Caco-2 (cell line): ENCODE data around the gene RAX. TPM values are rescaled to one million over a fixed set of nuclear protein-coding genes. Genes with fewer than 3 reads are reported as not detected.

Experiments used
- BruUV-seq: library from RNA; stranded (reverse); fragments of 400-500 nt; replicated peaks from 2 replicates; lab custom pipeline; 2021; lab: Mats Ljungman, UMichigan
- CTCF ChIA-PET: fragments of 300-600 bp; sonication (Branson Sonifier 250); formaldehyde crosslinking; loops from one replicate; lab custom pipeline; 2022; ENCODE audit warnings: antibody characterized with exemption; lab: Charles Lee
- POLR2A ChIA-PET: fragments of 300-600 bp; sonication (Branson Sonifier 250); formaldehyde crosslinking; loops from one replicate; lab custom pipeline; 2022; ENCODE audit warnings: antibody characterized with exemption; lab: Charles Lee
- DNase-seq, 2 experiments: peaks; one replicate each; pipeline versions ENCODE4 v3.0.0 to v3.0.0-alpha.2; 2020 to 2022
- H3K27me3 ChIP-seq: replicated peaks from 2 replicates; pipeline ENCODE4 v1.6.0; 2011; ENCODE audit warnings: low read length; ENCODE audit not compliant: control insufficient read depth, insufficient read depth
- H3K36me3 ChIP-seq: 2 replicates; pipeline ENCODE4 v1.5.1; 2011; ENCODE audit warnings: low read length; ENCODE audit not compliant: control insufficient read depth, insufficient read depth
- H3K4me1 ChIP-seq: fragments of 250-450 bp; sonication (Bioruptor Pico); 2 replicates; pipeline ENCODE4 v1.5.1; 2020; ENCODE audit warnings: mild to moderate bottlenecking
- H3K4me3 ChIP-seq: 2 replicates; pipeline ENCODE4 v1.5.1; 2011; ENCODE audit warnings: low read depth, mild to moderate bottlenecking, control low read depth, low read length
- H3K9me3 ChIP-seq: fragments of 250-450 bp; sonication (Bioruptor Pico); 2 replicates; pipeline ENCODE4 v1.5.1; 2020; ENCODE audit warnings: mild to moderate bottlenecking, moderate library complexity
- H3K27ac Mint-ChIP-seq: one replicate; pipeline ENCODE4 v1.8.0; 2022; ENCODE audit warnings: mixed read lengths; ENCODE audit not compliant: unreplicated experiment
- H3K27me3 Mint-ChIP-seq: one replicate; pipeline ENCODE4 v1.8.0; 2022; ENCODE audit warnings: mixed read lengths; ENCODE audit not compliant: insufficient read depth, unreplicated experiment
- H3K36me3 Mint-ChIP-seq: one replicate; pipeline ENCODE4 v1.8.0; 2022; ENCODE audit warnings: mild to moderate bottlenecking, mixed read lengths; ENCODE audit not compliant: insufficient read depth, unreplicated experiment
- H3K4me1 Mint-ChIP-seq: one replicate; pipeline ENCODE4 v1.8.0; 2022; ENCODE audit warnings: low read depth, mixed read lengths; ENCODE audit not compliant: unreplicated experiment
- H3K4me3 Mint-ChIP-seq: one replicate; pipeline ENCODE4 v1.8.0; 2022; ENCODE audit warnings: mild to moderate bottlenecking, moderate library complexity, mixed read lengths; ENCODE audit not compliant: unreplicated experiment
- H3K9me3 Mint-ChIP-seq: one replicate; pipeline ENCODE4 v1.8.0; 2022; ENCODE audit warnings: mixed read lengths; ENCODE audit not compliant: unreplicated experiment
- intact Hi-C: fragments of 100-400 bp; cut with micrococcal nuclease; formaldehyde crosslinking; loops from one replicate; pipeline ENCODE4 v1.10.0; 2022; ENCODE audit not compliant: unreplicated experiment
- total RNA-seq: library from RNA; stranded (reverse); gene quantifications from 2 replicates; pipeline ENCODE4 v1.2.3, GENCODE V29; 2022
- TF ChIP-seq, protein P1 (sequence below), 2 experiments: fragments of 200-600 bp in 1 of 2; IDR thresholded peaks; 1 replicate in 1 of 2; 2 replicates in 1 of 2; pipeline versions ENCODE4 v1.5.1 to v1.8.0; 2011 to 2022; ENCODE audit warnings: antibody characterized with exemption in 1 of 2, control low read depth in 1 of 2, inconsistent platforms in 1 of 2, low read depth in 1 of 2, low read length in 1 of 2, mild to moderate bottlenecking in 1 of 2, moderate library complexity in 1 of 2; ENCODE audit not compliant: insufficient read depth in 1 of 2, severe bottlenecking in 1 of 2, unreplicated experiment in 1 of 2

The RAX gene
- total RNA-seq, 1 experiment from 2014 or later, result not detected

DNA sequence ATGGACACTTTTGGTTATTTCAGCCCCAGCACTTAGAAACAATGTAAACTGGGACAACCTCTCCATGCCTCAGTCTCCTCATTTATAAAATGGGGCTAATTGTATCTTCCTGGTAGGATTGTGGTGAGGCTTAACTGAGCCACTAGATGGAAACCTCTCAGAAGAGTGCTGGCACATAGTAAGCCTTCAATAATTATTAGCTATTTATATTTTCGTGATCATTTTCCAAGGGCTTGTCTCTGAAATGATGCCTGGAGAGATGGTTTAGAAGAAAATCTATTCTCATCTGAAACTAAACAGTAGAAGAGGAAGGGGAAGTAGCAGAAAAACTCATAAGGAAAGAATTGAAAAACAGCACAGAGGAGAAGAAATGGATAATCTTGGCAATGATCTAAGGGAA is 6.8 kb downstream of the RAX start:
- Histone ChIP-seq H3K4me3 (no peak overlapping the region), H3K36me3 (no peaks in the 10 kb centered on the region), H3K9me3 (no peaks in the 10 kb centered on the region), H3K4me1 (no peaks in the 10 kb centered on the region), H3K27me3 (no peaks in the 10 kb centered on the region)
- ChIA-PET POLR2A (no interaction called here), CTCF (interaction anchor here (0.6 kb wide), 1 partner anchor 430 kb away, joined by 4 read pairs; no protein-coding TSS in a partner anchor)
- no TSS peak for BruUV-seq
- Mint-ChIP-seq H3K9me3 (no peaks in the 10 kb centered on the region), H3K4me3 (no peak overlapping the region), H3K4me1 (no peaks in the 10 kb centered on the region), H3K27ac (no peak overlapping the region), H3K36me3 (no peaks in the 10 kb centered on the region), H3K27me3 (peaks cover 20% of the 10 kb centered on the region)
- no peak for DNase-seq
- TF ChIP-seq, protein P1, sequence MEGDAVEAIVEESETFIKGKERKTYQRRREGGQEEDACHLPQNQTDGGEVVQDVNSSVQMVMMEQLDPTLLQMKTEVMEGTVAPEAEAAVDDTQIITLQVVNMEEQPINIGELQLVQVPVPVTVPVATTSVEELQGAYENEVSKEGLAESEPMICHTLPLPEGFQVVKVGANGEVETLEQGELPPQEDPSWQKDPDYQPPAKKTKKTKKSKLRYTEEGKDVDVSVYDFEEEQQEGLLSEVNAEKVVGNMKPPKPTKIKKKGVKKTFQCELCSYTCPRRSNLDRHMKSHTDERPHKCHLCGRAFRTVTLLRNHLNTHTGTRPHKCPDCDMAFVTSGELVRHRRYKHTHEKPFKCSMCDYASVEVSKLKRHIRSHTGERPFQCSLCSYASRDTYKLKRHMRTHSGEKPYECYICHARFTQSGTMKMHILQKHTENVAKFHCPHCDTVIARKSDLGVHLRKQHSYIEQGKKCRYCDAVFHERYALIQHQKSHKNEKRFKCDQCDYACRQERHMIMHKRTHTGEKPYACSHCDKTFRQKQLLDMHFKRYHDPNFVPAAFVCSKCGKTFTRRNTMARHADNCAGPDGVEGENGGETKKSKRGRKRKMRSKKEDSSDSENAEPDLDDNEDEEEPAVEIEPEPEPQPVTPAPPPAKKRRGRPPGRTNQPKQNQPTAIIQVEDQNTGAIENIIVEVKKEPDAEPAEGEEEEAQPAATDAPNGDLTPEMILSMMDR (IDR thresholded peaks at IDR 0.05; ENCODE audit: insufficient read depth in 1 of 2, low read depth in 1 of 2, low read length in 1 of 2, severe bottlenecking in 1 of 2, unreplicated experiment in 1 of 2), result no peak
- intact Hi-C loops, result loop anchor here (10.0 kb wide), 1 partner anchor 182 kb away; no protein-coding TSS in a partner anchor

DNA sequence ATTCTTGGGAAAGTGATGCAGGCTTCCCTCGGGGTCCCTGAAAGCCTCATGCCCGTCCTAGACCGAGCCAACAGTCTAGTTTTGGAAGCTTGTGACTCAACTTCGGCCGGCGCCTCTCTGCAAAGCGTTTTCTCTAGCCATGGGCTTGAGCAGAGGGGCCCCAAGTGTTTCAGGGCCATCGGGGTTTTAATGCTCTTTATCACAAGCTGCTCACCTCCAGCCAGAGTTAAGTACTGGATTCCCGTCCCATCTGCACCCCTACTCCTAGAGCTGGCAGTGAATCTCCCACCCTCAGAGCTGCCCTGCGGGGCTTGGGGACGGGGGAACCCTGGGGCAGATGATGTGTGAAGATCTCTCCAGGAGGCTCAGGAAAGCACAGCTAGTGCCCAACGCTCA is 7.3 kb downstream of the RAX start:
- TF ChIP-seq, protein P1 (IDR thresholded peaks at IDR 0.05; ENCODE audit: insufficient read depth in 1 of 2, low read depth in 1 of 2, low read length in 1 of 2, severe bottlenecking in 1 of 2, unreplicated experiment in 1 of 2), result no peak

DNA sequence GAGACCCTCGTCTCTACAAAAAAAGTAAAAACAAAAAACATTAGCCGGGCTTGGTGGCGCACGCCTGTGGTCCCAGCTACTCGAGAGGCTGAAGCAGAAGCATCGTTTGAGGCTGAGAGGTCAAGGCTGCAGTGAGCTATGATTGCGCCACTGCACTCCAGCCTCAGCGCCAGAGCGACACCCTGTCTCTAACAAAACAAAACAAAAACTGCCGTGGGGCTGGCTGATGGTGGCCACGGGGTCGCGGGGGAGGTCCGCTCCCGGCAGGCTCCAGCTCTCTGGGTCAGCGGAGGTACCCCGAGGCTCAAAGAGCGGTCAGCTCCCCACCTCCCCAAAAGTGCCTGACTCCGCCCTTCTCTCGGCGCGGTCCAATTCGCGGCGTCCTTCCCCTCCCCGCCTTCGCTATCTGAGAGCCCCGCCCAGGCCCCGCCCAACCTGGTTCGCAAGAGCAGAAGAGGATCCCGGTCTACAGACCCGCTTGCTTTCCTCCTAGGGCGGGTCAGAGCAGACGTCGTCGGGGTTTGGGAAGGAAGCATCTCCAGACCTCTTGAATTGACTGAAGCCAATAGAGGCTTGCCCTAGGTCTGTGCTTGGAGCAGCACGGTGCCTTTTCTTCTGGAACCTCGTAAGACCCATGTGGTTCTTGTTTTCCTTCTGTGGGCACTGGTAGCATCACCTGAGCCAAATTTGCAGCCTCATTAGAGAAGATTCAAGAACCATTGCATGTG is 7.8 kb downstream of the RAX start:
- no peak overlapping the region for H3K4me3 Mint-ChIP-seq

More for the DNA sequence above, 7.3 kb downstream of the RAX start:
- no TSS peak for BruUV-seq
- POLR2A ChIA-PET, result no interaction called here
- CTCF ChIA-PET, result interaction anchor here (0.6 kb wide), 1 partner anchor 430 kb away, joined by 4 read pairs; no protein-coding TSS in a partner anchor
- Histone ChIP-seq H3K36me3 (no peaks in the 10 kb centered on the region), H3K4me1 (no peaks in the 10 kb centered on the region), H3K4me3 (no peak overlapping the region), H3K27me3 (no peaks in the 10 kb centered on the region), H3K9me3 (no peaks in the 10 kb centered on the region)
- Mint-ChIP-seq H3K9me3 (no peaks in the 10 kb centered on the region), H3K36me3 (no peaks in the 10 kb centered on the region), H3K27ac (no peak overlapping the region), H3K4me1 (no peaks in the 10 kb centered on the region), H3K4me3 (no peak overlapping the region), H3K27me3 (peaks cover 17% of the 10 kb centered on the region)
- DNase-seq, result no peak
- intact Hi-C loops, result loop anchor here (10.0 kb wide), 1 partner anchor 181 kb away; no protein-coding TSS in a partner anchor

More for the DNA sequence above, 7.8 kb downstream of the RAX start:
- Mint-ChIP-seq H3K27me3 (peaks cover 16% of the 10 kb centered on the region), H3K27ac (no peak overlapping the region), H3K4me1 (no peaks in the 10 kb centered on the region), H3K9me3 (no peaks in the 10 kb centered on the region), H3K36me3 (no peaks in the 10 kb centered on the region)
- intact Hi-C loops, result loop anchor here (10.0 kb wide), 1 partner anchor 181 kb away; no protein-coding TSS in a partner anchor
- no peaks in the 10 kb centered on the region for H3K36me3 ChIP-seq
- H3K4me3 ChIP-seq, result no peak overlapping the region
- H3K4me1 ChIP-seq, result no peaks in the 10 kb centered on the region
- TF ChIP-seq, protein P1 (IDR thresholded peaks at IDR 0.05; ENCODE audit: insufficient read depth in 1 of 2, low read depth in 1 of 2, low read length in 1 of 2, severe bottlenecking in 1 of 2, unreplicated experiment in 1 of 2), result no peak
- ChIA-PET CTCF (no interaction called here), POLR2A (no interaction called here)
- no TSS peak for BruUV-seq
- H3K9me3 ChIP-seq, result no peaks in the 10 kb centered on the region
- H3K27me3 ChIP-seq, result no peaks in the 10 kb centered on the region
- no peak for DNase-seq
